Adrenal gland (tissue), 12 donors: Measurements from ENCODE around the gene CYP24A1. TPM values are rescaled to one million over a fixed set of nuclear protein-coding genes. Genes with fewer than 3 reads are reported as not detected.

Experiments
- DNase-seq, 7 donors: peaks; one replicate each; pipeline ENCODE4 v3.0.0-alpha.2; 2019 to 2020
- H3K27ac ChIP-seq, 5 donors: fragments of 200-600 bp; sonication (generic) in 4 of 5; 1 replicate in 3 of 5; 2 replicates in 2 of 5; pipeline versions ENCODE4 v1.5.1 to v1.8.0; 2016 to 2020; ENCODE audit warnings: mild to moderate bottlenecking in 1 of 5
- H3K27me3 ChIP-seq: fragments of 200-600 bp; 2 replicates; pipeline ENCODE4 v1.8.0; 2021
- H3K36me3 ChIP-seq, 2 donors: fragments of 200-600 bp; replicated peaks in 1 of 2; 1 replicate in 1 of 2; 2 replicates in 1 of 2; pipeline versions ENCODE4 v1.5.1 to v1.8.0; 2018 to 2022
- H3K4me1 ChIP-seq, 2 donors: fragments of 200-600 bp; replicated peaks in 1 of 2; 1 replicate in 1 of 2; 2 replicates in 1 of 2; pipeline versions ENCODE4 v1.5.1 to v1.8.0; 2018 to 2021
- H3K4me3 ChIP-seq, 4 donors: fragments of 200-600 bp; sonication (generic) in 3 of 4; one replicate each; pipeline ENCODE4 v1.5.1; 2016 to 2018
- H3K9me3 ChIP-seq, 3 donors: fragments of 200-600 bp; sonication (generic) in 1 of 3; replicated peaks in 1 of 3; 1 replicate in 2 of 3; 2 replicates in 1 of 3; pipeline versions ENCODE4 v1.5.1 to v1.8.0; 2016 to 2021
- CTCF ChIP-seq, 6 experiments: fragments of 450-650 bp in 4 of 6; fragments of 200-600 bp in 2 of 6; sonication (generic) in 1 of 6; IDR thresholded peaks; 1 replicate in 5 of 6; 2 replicates in 1 of 6; pipeline versions ENCODE4 v1.5.1 to v1.8.0; 2016 to 2021; ENCODE audit warnings: antibody characterized with exemption in 6 of 6, mild to moderate bottlenecking in 2 of 6, moderate library complexity in 1 of 6
- POLR2A ChIP-seq, 2 donors: fragments of 450-650 bp; IDR thresholded peaks; one replicate each; pipeline ENCODE4 v1.6.1; 2017; ENCODE audit warnings: antibody characterized with exemption in 2 of 2, mild to moderate bottlenecking in 2 of 2, moderate library complexity in 1 of 2
- WGBS, 4 donors: extraction: QIAGEN DNeasy Blood & Tissue Kit in 2 of 4; methylation state at CpG; one replicate each; pipeline versions ENCODE4 v1.1.5 to v1.1.7; 2013 to 2017; 5-methylcytosine and 5-hydroxymethylcytosine counted together
- intact Hi-C, 2 donors: fragments of 100-400 bp; cut with DNase I; formaldehyde crosslinking; loops; one replicate each; pipeline versions ENCODE4 v1.14.1 to v1.15.0; 2022 to 2023
- polyA plus RNA-seq, 3 donors: library from polyadenylated mRNA; stranded (reverse); fragments of 200-250 nt in 2 of 3; fragments of 350-450 nt in 1 of 3; fragmentation: Illumina TruSeq in 1 of 3; extraction: RNeasy Lipid Tissue Mini Kit (QIAGEN cat#74804) in 1 of 3; gene quantifications; one replicate each; pipeline ENCODE4 v1.2.3, GENCODE V29; 2013 to 2014
- total RNA-seq, 9 donors: library from RNA; depleted of rRNA in 4 of 9; stranded (reverse); fragments of >200 nt in 4 of 9; fragments of 120-200 nt in 1 of 9; fragmentation: NEBNext Ultra II Directional in 1 of 9; extraction: Animal tissue kit (Norgen Biotek cat#: 25700) in 1 of 9; gene quantifications; one replicate each; pipeline versions ENCODE4 v1.1.0 to v1.2.4, GENCODE V29; 2013 to 2023
- donor health status: healthy with polysubstance abuse.
- donor health status: Bipolar disorder and iron deficiency.
- donor health status: DM: yes; HTN: yes; CAD: no.
- donor health status: DM: no; HTN: no; CAD: no.
- donor health status: DM: no; HTN: no; CAD: no.
- donor health status: DM: yes; HTN: yes; CAD: no.

The CYP24A1 gene
- total and polyA plus RNA-seq, 12 donors: 0.09 TPM; not detected in 11

- no peak for TF ChIP-seq CTCF (IDR thresholded peaks at IDR 0.05)
- no peak for TF ChIP-seq POLR2A (IDR thresholded peaks at IDR 0.05)
- DNase-seq: no peak
- H3K27me3 ChIP-seq: no peaks in the 10 kb centered on the region
- no peaks in the 10 kb centered on the region for H3K4me1 ChIP-seq
- no peak overlapping the region for H3K27ac ChIP-seq
- no peak overlapping the region for H3K4me3 ChIP-seq
- H3K9me3 ChIP-seq: no peaks in the 10 kb centered on the region
- H3K36me3 ChIP-seq: no peaks in the 10 kb centered on the region
- intact Hi-C loops: loop anchor here in 1 of 2 donors (5.0 kb wide), 1 partner anchor 444 kb away; no protein-coding TSS in a partner anchor
- 65 to 74% (median 72%) methylated on average over 5 of the region's 5 CpGs for WGBS, 4 donors
Measured at GRCh38 chr20:54203281-54203680, 29.5 kb upstream of the CYP24A1 start.

- no peak for DNase-seq
- no peak overlapping the region for H3K4me3 ChIP-seq
- no peaks in the 10 kb centered on the region for H3K4me1 ChIP-seq
- H3K36me3 ChIP-seq: no peaks in the 10 kb centered on the region
- H3K27ac ChIP-seq: no peak overlapping the region
- no peak for TF ChIP-seq POLR2A (IDR thresholded peaks at IDR 0.05)
- no peak for TF ChIP-seq CTCF (IDR thresholded peaks at IDR 0.05)
- no peaks in the 10 kb centered on the region for H3K9me3 ChIP-seq
- whole genome bisulfite sequencing, 4 donors: 52 to 83% (median 63%) methylated on average over 4 of the region's 4 CpGs
- intact Hi-C loops: loop anchor here in 1 of 2 donors (5.0 kb wide), 1 partner anchor 446 kb away; no protein-coding TSS in a partner anchor
- H3K27me3 ChIP-seq: no peaks in the 10 kb centered on the region
Measured at GRCh38 chr20:54201268-54201846, 27.6 kb upstream of the CYP24A1 start.

- Histone ChIP-seq H3K4me3 (no peak overlapping the region), H3K36me3 (no peaks in the 10 kb centered on the region), H3K4me1 (no peaks in the 10 kb centered on the region), H3K27me3 (no peaks in the 10 kb centered on the region), H3K27ac (no peak overlapping the region), H3K9me3 (no peaks in the 10 kb centered on the region)
- WGBS, 4 donors: 60 to 75% (median 68%) methylated on average over 6 to 7 of the region's 7 CpGs
- TF ChIP-seq POLR2A (IDR thresholded peaks at IDR 0.05) (no peak), CTCF (IDR thresholded peaks at IDR 0.05) (no peak)
- intact Hi-C loops: loop anchor here in 1 of 2 donors (5.0 kb wide), 1 partner anchor 447 kb away; no protein-coding TSS in a partner anchor
- DNase-seq: no peak
Measured at GRCh38 chr20:54200487-54201267, 26.9 kb upstream of the CYP24A1 start.

GRCh38 chr20:54199721-54200176 is 26.0 kb upstream of the CYP24A1 start:
- H3K36me3 ChIP-seq: no peaks in the 10 kb centered on the region
- peak; percentile 58 to 91 (median 78) for DNase-seq
- WGBS, 4 donors: 9 to 16% (median 12%) methylated on average over 7 of the region's 7 CpGs
- H3K27me3 ChIP-seq: no peaks in the 10 kb centered on the region
- H3K27ac ChIP-seq: no peak overlapping the region
- H3K4me1 ChIP-seq: peaks cover 0 to 4% of the 10 kb centered on the region in 2 donors
- TF ChIP-seq CTCF (IDR thresholded peaks at IDR 0.05) (peak; percentile 74 to 95 (median 84)), POLR2A (IDR thresholded peaks at IDR 0.05) (no peak)
- H3K4me3 ChIP-seq: no peak overlapping the region
- intact Hi-C loops: loop anchor here (5.0 kb wide), 3 partner anchors 97 to 448 kb away; no protein-coding TSS in a partner anchor
- no peaks in the 10 kb centered on the region for H3K9me3 ChIP-seq
